ENCODE results near the gene SLC39A3. TPM values are rescaled to one million over a fixed set of nuclear protein-coding genes. Genes with fewer than 3 reads are reported as not detected.

SLC39A3 gene
- total RNA-seq, 4 donors from 2014 or later, result 21.7 to 52.2 (median 31.4) TPM

DNA sequence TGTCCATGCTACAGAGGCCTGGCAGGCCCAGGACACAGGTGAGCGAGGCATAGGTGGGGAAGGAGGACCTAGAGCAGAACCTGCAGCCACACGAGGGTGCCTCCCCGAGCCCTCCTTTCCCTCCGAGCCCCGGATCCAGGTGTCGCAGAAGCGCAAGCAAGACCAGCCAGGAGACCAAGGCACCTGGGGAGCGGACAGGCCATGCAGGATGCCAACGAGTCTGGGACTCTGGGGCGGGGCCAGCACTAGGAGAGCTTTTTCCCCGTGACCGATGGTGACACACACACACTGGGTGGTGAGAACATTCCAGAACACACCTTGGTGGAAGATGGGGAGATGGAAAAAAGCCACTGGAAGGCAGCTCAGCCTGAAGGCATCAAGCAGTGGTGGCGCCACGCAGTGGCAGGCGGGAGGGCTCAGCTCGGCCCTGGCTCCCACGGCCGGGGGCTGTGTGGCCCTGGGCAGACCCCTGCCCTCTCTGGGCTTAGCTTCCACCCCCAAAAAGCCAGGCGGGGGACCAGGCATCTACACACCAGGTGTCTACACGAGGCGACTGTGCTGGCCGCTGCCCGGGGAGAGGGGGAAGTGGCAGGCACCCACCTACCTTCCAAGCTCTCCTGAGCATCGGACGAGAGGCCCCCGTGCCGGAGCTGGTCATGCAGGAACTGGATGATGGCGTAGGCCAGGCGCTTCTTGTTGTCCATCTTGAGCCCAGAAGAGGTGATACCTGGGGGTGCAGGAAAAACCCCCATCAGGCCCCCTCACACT is 28.7 kb upstream of the SLC39A3 start:
- Histone ChIP-seq H3K4me3 (replicated peaks in 1 of 3) (no peak overlapping the region), H3K4me1 (peaks cover 0 to 4% of the 10 kb centered on the region in 2 donors), H3K27me3 (no peaks in the 10 kb centered on the region), H3K9me3 (no peaks in the 10 kb centered on the region), H3K36me3 (peaks cover 38 to 40% of the 10 kb centered on the region in 2 donors), H3K27ac (no peak overlapping the region)
- intact Hi-C loops (cut with DNase I), result no loop called here
- TF ChIP-seq, protein P1, sequence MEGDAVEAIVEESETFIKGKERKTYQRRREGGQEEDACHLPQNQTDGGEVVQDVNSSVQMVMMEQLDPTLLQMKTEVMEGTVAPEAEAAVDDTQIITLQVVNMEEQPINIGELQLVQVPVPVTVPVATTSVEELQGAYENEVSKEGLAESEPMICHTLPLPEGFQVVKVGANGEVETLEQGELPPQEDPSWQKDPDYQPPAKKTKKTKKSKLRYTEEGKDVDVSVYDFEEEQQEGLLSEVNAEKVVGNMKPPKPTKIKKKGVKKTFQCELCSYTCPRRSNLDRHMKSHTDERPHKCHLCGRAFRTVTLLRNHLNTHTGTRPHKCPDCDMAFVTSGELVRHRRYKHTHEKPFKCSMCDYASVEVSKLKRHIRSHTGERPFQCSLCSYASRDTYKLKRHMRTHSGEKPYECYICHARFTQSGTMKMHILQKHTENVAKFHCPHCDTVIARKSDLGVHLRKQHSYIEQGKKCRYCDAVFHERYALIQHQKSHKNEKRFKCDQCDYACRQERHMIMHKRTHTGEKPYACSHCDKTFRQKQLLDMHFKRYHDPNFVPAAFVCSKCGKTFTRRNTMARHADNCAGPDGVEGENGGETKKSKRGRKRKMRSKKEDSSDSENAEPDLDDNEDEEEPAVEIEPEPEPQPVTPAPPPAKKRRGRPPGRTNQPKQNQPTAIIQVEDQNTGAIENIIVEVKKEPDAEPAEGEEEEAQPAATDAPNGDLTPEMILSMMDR (IDR thresholded peaks at IDR 0.05), result no peak
- no peak for TF ChIP-seq POLR2A (IDR thresholded peaks at IDR 0.05)
- WGBS, 2 donors, result 87 to 93% methylated on average over 20 of the region's 29 CpGs
- DNase-seq, result no peak

DNA sequence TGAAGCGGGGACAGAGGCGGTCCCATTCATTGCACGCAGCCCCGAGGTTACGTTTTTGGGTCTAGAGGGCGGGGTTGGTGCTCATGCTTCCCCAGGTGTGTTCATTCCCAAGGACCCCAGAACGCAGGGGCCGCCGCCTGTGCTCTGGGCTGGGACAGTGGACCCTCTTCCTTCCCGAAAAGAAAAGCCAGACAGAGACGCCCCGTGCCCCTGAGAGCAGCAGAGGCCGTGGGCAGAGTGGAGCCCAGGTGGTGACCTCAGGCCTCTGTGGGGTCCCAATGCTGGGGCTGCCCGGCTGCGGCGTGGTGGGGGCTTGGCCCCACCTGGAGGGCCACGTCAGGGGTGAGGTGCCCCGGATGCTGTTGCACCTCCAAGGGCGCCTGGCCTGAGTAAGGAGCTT is 27.9 kb upstream of the SLC39A3 start:
- Histone ChIP-seq H3K27me3 (no peaks in the 10 kb centered on the region), H3K9me3 (no peaks in the 10 kb centered on the region), H3K27ac (no peak overlapping the region), H3K4me1 (peaks cover 0 to 4% of the 10 kb centered on the region in 2 donors), H3K4me3 (replicated peaks in 1 of 3) (no peak overlapping the region), H3K36me3 (peaks cover 46 to 49% of the 10 kb centered on the region in 2 donors)
- WGBS, 2 donors, result 93 to 97% methylated on average over 6 to 13 of the region's 19 CpGs
- intact Hi-C loops (cut with DNase I), result no loop called here
- TF ChIP-seq, protein P1 (IDR thresholded peaks at IDR 0.05), result no peak
- no peak for DNase-seq

DNA sequence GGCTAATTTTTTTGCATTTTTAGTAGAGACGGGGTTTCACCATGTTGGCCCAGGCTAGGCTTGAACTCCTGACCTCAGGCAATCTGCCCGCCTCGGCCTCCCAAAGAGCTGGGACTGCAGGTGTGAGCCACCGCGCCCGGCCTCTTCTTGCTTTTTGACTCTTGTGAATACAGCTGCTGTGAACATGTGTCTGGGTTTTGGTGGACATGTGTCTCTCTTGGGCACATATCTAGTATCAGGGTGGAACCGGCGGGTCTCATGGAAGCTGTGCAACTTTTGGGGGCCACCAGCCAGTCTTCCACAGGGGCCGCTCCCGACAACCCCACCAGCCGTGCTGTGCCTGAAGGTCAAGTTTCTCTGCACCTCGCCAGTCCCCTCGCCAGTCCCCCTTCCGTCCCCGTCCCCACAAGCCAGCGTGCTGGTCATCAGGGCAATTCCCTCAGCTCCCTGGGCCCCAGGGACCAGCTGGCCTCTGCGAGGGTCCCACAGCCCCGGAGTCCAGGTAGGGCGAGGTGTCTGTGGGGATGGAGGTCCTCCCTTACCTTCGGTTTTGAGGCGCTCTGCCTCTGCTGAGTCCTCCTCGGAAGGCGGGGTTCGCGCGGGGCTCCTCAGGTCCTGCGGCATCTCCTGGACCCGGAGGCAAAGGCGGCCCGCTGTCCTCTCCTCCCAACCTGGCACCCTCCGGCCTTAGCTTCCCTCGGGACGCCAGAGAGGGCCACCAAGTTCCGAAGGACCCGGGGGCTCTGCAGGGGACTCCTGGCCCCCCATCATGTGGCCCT is 27.0 kb upstream of the SLC39A3 start:
- 94 to 96% methylated on average over 15 to 21 of the region's 35 CpGs for WGBS, 2 donors
- DNase-seq, result no peak
- H3K4me3 ChIP-seq (replicated peaks in 1 of 3), result no peak overlapping the region
- H3K4me1 ChIP-seq, result peaks cover 0 to 4% of the 10 kb centered on the region in 2 donors
- intact Hi-C loops (cut with DNase I), result no loop called here
- no peaks in the 10 kb centered on the region for H3K27me3 ChIP-seq
- H3K9me3 ChIP-seq, result no peaks in the 10 kb centered on the region
- peaks cover 55% of the 10 kb centered on the region in 2 donors for H3K36me3 ChIP-seq
- no peak for TF ChIP-seq POLR2A (IDR thresholded peaks at IDR 0.05)
- TF ChIP-seq, protein P1 (IDR thresholded peaks at IDR 0.05), result no peak
- H3K27ac ChIP-seq, result no peak overlapping the region

DNA sequence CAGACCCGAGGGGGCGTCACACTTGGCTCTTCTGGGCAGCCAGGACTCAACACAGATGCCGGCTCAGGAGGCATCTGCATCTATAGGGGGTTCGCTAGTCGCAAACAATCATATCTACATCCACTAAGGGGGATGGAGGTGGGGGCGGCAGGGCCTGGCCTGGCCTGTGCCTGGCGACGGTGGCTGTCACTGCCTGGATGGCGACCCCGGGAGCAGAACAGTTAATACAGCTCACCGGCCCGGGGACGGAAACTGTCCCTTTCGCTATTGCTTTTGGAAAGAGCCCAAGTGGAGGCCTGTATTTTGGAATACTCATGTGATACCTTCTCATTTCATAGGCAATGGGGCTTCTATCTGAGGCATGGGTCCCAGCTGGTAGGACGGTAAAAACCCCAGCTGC is 25.6 kb upstream of the SLC39A3 start:
- Histone ChIP-seq H3K4me1 (peaks cover 0 to 3% of the 10 kb centered on the region in 2 donors), H3K27me3 (no peaks in the 10 kb centered on the region), H3K4me3 (replicated peaks in 1 of 3) (no peak overlapping the region), H3K27ac (no peak overlapping the region), H3K9me3 (no peaks in the 10 kb centered on the region), H3K36me3 (peaks cover 65% of the 10 kb centered on the region in 2 donors)
- intact Hi-C loops (cut with DNase I), result no loop called here
- TF ChIP-seq POLR2A (IDR thresholded peaks at IDR 0.05), result no peak
- TF ChIP-seq, protein P1 (IDR thresholded peaks at IDR 0.05), result no peak
- WGBS, 2 donors, result 88 to 91% methylated on average over 12 to 15 of the region's 15 CpGs
- DNase-seq, result no peak

DNA sequence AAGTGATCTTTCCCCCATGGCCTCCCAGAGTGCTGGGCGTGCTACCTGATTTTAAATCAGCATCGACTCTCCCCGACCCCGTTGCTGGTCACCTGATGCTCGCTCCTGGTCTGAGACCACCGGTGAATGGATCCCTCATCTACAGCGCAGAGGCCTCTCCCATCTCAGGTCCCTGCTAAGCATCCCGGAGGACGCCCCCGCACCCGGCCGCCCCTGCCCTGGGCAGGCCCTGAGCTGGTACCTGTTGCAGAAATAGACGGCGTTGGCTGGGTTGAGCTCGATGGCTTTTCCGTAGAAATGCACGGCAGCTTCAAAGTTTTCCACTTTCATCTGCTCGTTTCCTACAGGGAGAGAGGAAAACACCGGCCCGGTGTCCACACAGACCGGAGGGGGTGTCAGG is 25.1 kb upstream of the SLC39A3 start:
- H3K36me3 ChIP-seq, result peaks cover 65% of the 10 kb centered on the region in 2 donors
- DNase-seq, result no peak
- intact Hi-C loops (cut with DNase I), result no loop called here
- TF ChIP-seq POLR2A (IDR thresholded peaks at IDR 0.05), result no peak
- H3K4me1 ChIP-seq, result no peaks in the 10 kb centered on the region
- H3K4me3 ChIP-seq (replicated peaks in 1 of 3), result no peak overlapping the region
- no peaks in the 10 kb centered on the region for H3K27me3 ChIP-seq
- H3K9me3 ChIP-seq, result no peaks in the 10 kb centered on the region
- 86 to 97% methylated on average over 21 of the region's 21 CpGs for WGBS, 2 donors
- H3K27ac ChIP-seq, result no peak overlapping the region

All from thyroid gland (tissue), 4 donors.